ENCODE data around the gene LBHD1. TPM values are rescaled to one million over a fixed set of nuclear protein-coding genes. Genes with fewer than 3 reads are reported as not detected.
A peak's percentile ranks its signal among the peaks of the same experiment; 100 is the strongest.

LBHD1 gene
- total RNA-seq, 1 donor from 2014 or later = 1.1 TPM

GRCh38 chr11:62713343-62713742, 41.3 kb upstream of the LBHD1 start:
- Histone ChIP-seq H3K27me3 (ENCODE audit: control insufficient read depth, insufficient read depth, low read length) (no peaks in the 10 kb centered on the region), H3K36me3 (ENCODE audit: control insufficient read depth, insufficient read depth, low read length) (peaks cover 29% of the 10 kb centered on the region), H3K4me3 (ENCODE audit: low read depth, low read length) (no peak overlapping the region)
- FAIRE-seq = no peak
- TF ChIP-seq CTCF (IDR thresholded peaks at IDR 0.05; ENCODE audit: insufficient read depth, low read length, severe bottlenecking) = no peak
- no peak for DNase-seq (ENCODE audit: low read depth)

DNA sequence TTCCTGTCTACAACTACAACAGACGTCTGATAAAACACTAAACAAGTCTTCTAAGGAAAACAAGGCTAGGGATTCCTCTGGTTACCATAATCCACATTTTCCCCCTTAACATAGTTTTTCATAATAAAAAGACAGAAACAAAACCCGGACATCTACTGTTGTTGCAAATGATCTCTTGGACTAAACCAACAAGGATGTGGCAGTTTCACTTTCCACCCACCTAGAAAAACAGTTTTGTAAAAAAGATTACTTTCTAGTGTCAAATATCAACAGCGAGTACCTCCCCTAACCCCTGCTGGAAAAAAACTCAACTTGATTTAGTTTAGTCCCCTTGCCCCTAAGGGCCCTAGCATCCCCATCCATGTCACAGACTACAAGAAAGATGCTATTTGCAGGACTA, 40.8 kb upstream of the LBHD1 start:
- Histone ChIP-seq H3K36me3 (ENCODE audit: control insufficient read depth, insufficient read depth, low read length) (peaks cover 28% of the 10 kb centered on the region), H3K27me3 (ENCODE audit: control insufficient read depth, insufficient read depth, low read length) (no peaks in the 10 kb centered on the region), H3K4me3 (ENCODE audit: low read depth, low read length) (no peak overlapping the region)
- DNase-seq (ENCODE audit: low read depth) (no peak), FAIRE-seq (no peak)
- TF ChIP-seq CTCF (IDR thresholded peaks at IDR 0.05; ENCODE audit: insufficient read depth, low read length, severe bottlenecking) = no peak

DNA sequence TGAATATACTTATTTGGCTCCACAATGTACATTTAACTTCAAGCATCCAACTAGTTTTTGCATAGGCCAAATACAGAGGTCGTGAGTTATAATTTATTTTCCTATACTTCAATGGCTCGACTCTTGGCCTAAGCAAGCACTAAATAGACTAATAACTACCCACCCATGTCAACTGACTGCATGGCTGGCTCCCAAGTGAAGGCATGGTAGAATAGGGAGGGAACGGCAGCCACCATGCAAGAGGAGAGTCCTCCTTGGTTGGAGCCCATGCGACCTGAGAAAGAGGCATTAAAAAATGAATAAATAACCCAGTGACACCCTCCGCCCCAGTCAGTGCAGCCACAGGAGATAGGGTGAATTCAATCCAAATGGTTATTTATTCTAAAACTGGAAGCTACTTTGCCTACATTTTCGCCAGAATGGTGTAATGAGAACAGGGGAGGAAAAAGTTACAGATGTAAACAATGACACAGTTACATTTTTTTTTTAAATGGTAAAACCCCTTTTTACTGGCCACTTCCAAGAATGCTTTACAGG, 40.3 kb upstream of the LBHD1 start:
- peaks cover 25% of the 10 kb centered on the region for H3K36me3 ChIP-seq (ENCODE audit: control insufficient read depth, insufficient read depth, low read length)
- FAIRE-seq (no peak), DNase-seq (ENCODE audit: low read depth) (no peak)
- H3K27me3 ChIP-seq (ENCODE audit: control insufficient read depth, insufficient read depth, low read length) = no peaks in the 10 kb centered on the region
- TF ChIP-seq CTCF (IDR thresholded peaks at IDR 0.05; ENCODE audit: insufficient read depth, low read length, severe bottlenecking) = no peak
- no peak overlapping the region for H3K4me3 ChIP-seq (ENCODE audit: low read depth, low read length)

GRCh38 chr11:62710001-62710345, 37.9 kb upstream of the LBHD1 start:
- FAIRE-seq = no peak
- no peak for DNase-seq (ENCODE audit: low read depth)
- H3K36me3 ChIP-seq (ENCODE audit: control insufficient read depth, insufficient read depth, low read length) = peaks cover 10% of the 10 kb centered on the region

GRCh38 chr11:62709247-62710000, 37.4 kb upstream of the LBHD1 start:
- DNase-seq (ENCODE audit: low read depth) (peak; percentile 94), FAIRE-seq (no peak)
- no peak for TF ChIP-seq CTCF (IDR thresholded peaks at IDR 0.05; ENCODE audit: insufficient read depth, low read length, severe bottlenecking)
- H3K27me3 ChIP-seq (ENCODE audit: control insufficient read depth, insufficient read depth, low read length) = no peaks in the 10 kb centered on the region
- peaks cover 9% of the 10 kb centered on the region for H3K36me3 ChIP-seq (ENCODE audit: control insufficient read depth, insufficient read depth, low read length)
- peak overlapping the region; percentile 46 for H3K4me3 ChIP-seq (ENCODE audit: low read depth, low read length)

More at GRCh38 chr11:62710001-62710345, 37.9 kb upstream of the LBHD1 start:
- Histone ChIP-seq H3K27me3 (ENCODE audit: control insufficient read depth, insufficient read depth, low read length) (no peaks in the 10 kb centered on the region), H3K4me3 (ENCODE audit: low read depth, low read length) (peak overlapping the region; percentile 46)
- no peak for TF ChIP-seq CTCF (IDR thresholded peaks at IDR 0.05; ENCODE audit: insufficient read depth, low read length, severe bottlenecking)

Data from bronchial epithelial cell (primary cell).